Measurements from ENCODE around the gene ITGBL1. TPM values are rescaled to one million over a fixed set of nuclear protein-coding genes. Genes with fewer than 3 reads are reported as not detected.

Gene ITGBL1
- total RNA-seq, 3 donors from 2014 or later = 0.06 to 2.3 (median 1.1) TPM

DNA sequence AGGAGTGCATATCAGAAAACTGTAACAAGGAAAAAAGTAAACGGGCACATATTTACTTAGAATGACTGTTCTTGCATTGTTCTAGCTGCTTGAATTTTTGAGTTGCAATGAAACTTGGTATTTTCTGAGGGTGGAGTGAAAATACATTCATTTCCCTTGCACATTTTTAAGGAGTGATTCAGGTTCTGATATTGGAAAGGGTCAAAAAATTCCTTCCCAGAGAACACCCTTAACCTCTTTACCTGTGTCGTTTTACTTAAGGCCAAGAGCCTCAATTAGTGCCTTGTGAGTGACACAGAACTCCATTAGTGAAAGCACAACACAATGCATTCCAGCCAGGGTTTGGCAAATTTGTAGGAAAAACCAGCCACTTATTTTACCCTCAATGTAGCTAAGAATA, 2.3 kb downstream of the ITGBL1 start:
- TF ChIP-seq, protein P1, sequence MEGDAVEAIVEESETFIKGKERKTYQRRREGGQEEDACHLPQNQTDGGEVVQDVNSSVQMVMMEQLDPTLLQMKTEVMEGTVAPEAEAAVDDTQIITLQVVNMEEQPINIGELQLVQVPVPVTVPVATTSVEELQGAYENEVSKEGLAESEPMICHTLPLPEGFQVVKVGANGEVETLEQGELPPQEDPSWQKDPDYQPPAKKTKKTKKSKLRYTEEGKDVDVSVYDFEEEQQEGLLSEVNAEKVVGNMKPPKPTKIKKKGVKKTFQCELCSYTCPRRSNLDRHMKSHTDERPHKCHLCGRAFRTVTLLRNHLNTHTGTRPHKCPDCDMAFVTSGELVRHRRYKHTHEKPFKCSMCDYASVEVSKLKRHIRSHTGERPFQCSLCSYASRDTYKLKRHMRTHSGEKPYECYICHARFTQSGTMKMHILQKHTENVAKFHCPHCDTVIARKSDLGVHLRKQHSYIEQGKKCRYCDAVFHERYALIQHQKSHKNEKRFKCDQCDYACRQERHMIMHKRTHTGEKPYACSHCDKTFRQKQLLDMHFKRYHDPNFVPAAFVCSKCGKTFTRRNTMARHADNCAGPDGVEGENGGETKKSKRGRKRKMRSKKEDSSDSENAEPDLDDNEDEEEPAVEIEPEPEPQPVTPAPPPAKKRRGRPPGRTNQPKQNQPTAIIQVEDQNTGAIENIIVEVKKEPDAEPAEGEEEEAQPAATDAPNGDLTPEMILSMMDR (IDR thresholded peaks at IDR 0.05) = no peak
- Histone ChIP-seq H3K4me3 (no peak overlapping the region), H3K36me3 (ENCODE audit: low read depth) (no peaks in the 10 kb centered on the region), H3K4me1 (ENCODE audit: low read depth) (no peaks in the 10 kb centered on the region), H3K9me3 (no peaks in the 10 kb centered on the region)
- ATAC-seq (no peak), DNase-seq (no peak)
- intact Hi-C loops (cut with DNase I, micrococcal nuclease) = no loop called here

DNA sequence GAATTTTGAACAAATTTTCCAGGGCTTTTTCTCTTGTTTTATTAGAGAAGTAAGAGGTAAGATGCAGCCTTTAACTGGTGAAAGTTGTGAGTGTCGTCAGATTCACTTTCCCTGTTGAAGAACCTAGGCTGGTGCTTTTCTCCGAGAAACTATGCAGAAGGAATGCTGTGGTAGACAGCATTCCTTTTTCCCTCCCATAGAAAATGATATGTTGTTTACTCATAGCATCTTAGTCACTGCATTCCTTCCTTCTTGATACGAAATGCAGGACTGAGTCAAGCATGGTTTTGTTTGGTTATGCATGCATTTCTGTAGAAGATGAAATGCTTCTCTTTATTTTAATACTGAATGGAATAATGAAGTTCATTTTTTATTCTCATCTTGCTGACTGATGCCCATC, 3.4 kb downstream of the ITGBL1 start:
- H3K4me1 ChIP-seq (ENCODE audit: low read depth) = no peaks in the 10 kb centered on the region
- intact Hi-C loops (cut with DNase I, micrococcal nuclease) = no loop called here
- TF ChIP-seq, protein P1 (IDR thresholded peaks at IDR 0.05) = no peak
- no peak overlapping the region for H3K4me3 ChIP-seq
- H3K9me3 ChIP-seq = no peaks in the 10 kb centered on the region
- ATAC-seq (no peak), DNase-seq (no peak)
- no peaks in the 10 kb centered on the region for H3K36me3 ChIP-seq (ENCODE audit: low read depth)

DNA sequence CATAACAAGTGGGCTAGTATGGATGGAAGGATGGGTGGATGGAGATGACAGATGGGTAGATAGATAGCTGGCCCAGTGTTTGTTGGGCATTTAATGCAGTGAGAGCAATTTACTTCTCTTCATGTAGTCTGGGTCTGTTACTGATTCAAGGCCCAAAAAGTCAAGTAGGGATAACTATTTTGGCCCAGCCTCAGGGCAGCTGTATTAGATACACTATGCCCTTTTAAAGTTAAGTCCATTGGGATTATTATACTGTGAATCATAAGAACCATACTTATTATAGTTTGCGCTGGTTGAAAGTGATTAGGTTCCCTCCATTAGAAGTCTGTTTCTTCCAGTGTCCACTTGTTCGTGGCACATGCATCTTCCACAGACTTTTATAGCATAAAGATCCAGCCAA, 4.7 kb downstream of the ITGBL1 start:
- Histone ChIP-seq H3K9me3 (no peaks in the 10 kb centered on the region), H3K4me1 (ENCODE audit: low read depth) (no peaks in the 10 kb centered on the region), H3K36me3 (ENCODE audit: low read depth) (no peaks in the 10 kb centered on the region), H3K4me3 (no peak overlapping the region)
- no peak for ATAC-seq
- no peak for DNase-seq
- TF ChIP-seq, protein P1 (IDR thresholded peaks at IDR 0.05) = no peak
- intact Hi-C loops (cut with DNase I, micrococcal nuclease) = no loop called here

DNA sequence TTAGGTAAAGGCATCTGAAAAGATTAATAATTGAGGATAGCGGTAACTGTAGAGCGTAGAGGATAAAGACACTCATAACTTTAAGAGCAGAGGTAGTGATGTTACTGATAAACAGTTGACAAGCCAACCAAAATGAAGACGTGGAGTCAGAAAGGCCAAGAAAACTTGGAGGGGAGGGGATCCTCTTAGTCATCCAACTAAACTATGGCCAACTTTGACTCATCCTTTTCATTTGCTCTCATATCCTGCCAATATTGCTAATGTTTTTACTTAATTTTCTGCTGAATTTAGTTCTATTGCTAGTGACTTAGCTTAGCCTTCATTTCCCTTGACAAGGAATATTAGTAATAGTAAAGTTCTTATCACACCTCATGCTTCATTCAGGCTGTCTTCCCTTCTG, 13.4 kb downstream of the ITGBL1 start:
- ATAC-seq = no peak

DNA sequence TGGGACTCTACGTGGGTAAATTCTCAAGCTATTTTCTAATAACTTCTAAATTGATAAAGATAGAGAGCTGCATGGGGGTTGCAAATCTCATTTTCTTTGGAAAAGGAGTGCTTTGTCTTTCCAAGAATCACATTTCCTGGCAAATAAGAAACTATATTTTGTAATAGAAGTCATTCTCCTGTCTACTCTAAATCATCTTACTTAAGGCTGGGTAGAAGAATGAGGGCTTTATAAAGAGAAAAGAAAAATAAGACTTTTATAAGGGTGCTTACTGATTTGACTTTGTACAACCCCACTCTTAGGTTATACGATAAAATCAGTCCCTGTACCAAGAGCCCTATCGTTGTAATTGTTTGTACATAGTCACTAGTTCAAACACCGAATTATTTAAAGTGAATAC, 14.9 kb downstream of the ITGBL1 start:
- ATAC-seq (no peak), DNase-seq (no peak)
- H3K36me3 ChIP-seq (ENCODE audit: low read depth) = no peaks in the 10 kb centered on the region
- no peaks in the 10 kb centered on the region for H3K9me3 ChIP-seq
- no peaks in the 10 kb centered on the region for H3K4me1 ChIP-seq (ENCODE audit: low read depth)
- intact Hi-C loops (cut with DNase I, micrococcal nuclease) = no loop called here
- H3K4me3 ChIP-seq = no peak overlapping the region
- TF ChIP-seq, protein P1 (IDR thresholded peaks at IDR 0.05) = no peak

More for the DNA sequence above, 13.4 kb downstream of the ITGBL1 start:
- Histone ChIP-seq H3K36me3 (ENCODE audit: low read depth) (no peaks in the 10 kb centered on the region), H3K4me3 (no peak overlapping the region), H3K4me1 (ENCODE audit: low read depth) (no peaks in the 10 kb centered on the region), H3K9me3 (no peaks in the 10 kb centered on the region)
- TF ChIP-seq, protein P1 (IDR thresholded peaks at IDR 0.05) = no peak
- no peak for DNase-seq
- intact Hi-C loops (cut with DNase I, micrococcal nuclease) = no loop called here

DNA sequence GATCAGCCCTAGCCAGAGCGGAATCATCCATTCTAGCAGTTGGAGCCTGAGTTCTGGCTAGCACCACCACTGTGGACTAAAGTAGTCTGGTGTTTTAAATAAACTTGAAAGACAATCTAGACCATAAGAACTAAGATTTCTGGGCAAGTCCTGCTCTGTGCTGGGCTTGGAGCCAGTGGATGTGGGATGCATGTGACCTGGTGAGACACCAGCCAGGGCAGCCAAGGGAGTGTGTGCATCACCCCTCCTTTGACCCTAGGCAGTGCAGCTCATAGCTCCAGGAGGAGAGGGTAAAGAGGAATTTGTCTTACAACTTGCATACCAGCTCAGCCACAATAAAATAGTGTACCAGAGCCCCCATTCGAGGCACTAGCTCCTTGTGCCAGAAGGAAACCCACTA, 21.0 kb downstream of the ITGBL1 start:
- Histone ChIP-seq H3K4me3 (no peak overlapping the region), H3K4me1 (ENCODE audit: low read depth) (no peaks in the 10 kb centered on the region), H3K9me3 (no peaks in the 10 kb centered on the region), H3K36me3 (ENCODE audit: low read depth) (no peaks in the 10 kb centered on the region)
- ATAC-seq = no peak
- TF ChIP-seq, protein P1 (IDR thresholded peaks at IDR 0.05) = no peak
- no peak for DNase-seq
- intact Hi-C loops (cut with DNase I, micrococcal nuclease) = no loop called here
